IgD-negative memory B cell (primary cell): ENCODE results near the gene SLC22A12. TPM values are rescaled to one million over a fixed set of nuclear protein-coding genes. Genes with fewer than 3 reads are reported as not detected.

Experiments
- H3K27ac Mint-ChIP-seq, 3 donors: one replicate each; pipeline ENCODE4 v1.8.0; 2020 to 2022; ENCODE audit warnings: mild to moderate bottlenecking in 3 of 3, mixed read lengths in 3 of 3, moderate library complexity in 1 of 3
- H3K27me3 Mint-ChIP-seq: one replicate; pipeline ENCODE4 v1.8.0; 2021; ENCODE audit warnings: mixed read lengths
- H3K36me3 Mint-ChIP-seq: one replicate; pipeline ENCODE4 v1.8.0; 2020; ENCODE audit warnings: mild to moderate bottlenecking, mixed read lengths
- H3K4me1 Mint-ChIP-seq, 3 donors: one replicate each; pipeline ENCODE4 v1.8.0; 2020 to 2022; ENCODE audit warnings: mixed read lengths in 3 of 3, mild to moderate bottlenecking in 1 of 3
- H3K4me3 Mint-ChIP-seq, 4 donors: one replicate each; pipeline ENCODE4 v1.8.0; 2020 to 2022; ENCODE audit warnings: mild to moderate bottlenecking in 4 of 4, mixed read lengths in 4 of 4, moderate library complexity in 3 of 4
- H3K9me3 Mint-ChIP-seq, 3 donors: one replicate each; pipeline ENCODE4 v1.8.0; 2020 to 2021; ENCODE audit warnings: mixed read lengths in 3 of 3, mild to moderate bottlenecking in 1 of 3
- polyA plus RNA-seq: library from polyadenylated mRNA; unstranded; fragments of 300-500 nt; fragmentation: Illumina TruSeq; gene quantifications from one replicate; pipeline ENCODE4 v1.2.3, GENCODE V29; 2021

Gene SLC22A12
- polyA plus RNA-seq = not detected

DNA sequence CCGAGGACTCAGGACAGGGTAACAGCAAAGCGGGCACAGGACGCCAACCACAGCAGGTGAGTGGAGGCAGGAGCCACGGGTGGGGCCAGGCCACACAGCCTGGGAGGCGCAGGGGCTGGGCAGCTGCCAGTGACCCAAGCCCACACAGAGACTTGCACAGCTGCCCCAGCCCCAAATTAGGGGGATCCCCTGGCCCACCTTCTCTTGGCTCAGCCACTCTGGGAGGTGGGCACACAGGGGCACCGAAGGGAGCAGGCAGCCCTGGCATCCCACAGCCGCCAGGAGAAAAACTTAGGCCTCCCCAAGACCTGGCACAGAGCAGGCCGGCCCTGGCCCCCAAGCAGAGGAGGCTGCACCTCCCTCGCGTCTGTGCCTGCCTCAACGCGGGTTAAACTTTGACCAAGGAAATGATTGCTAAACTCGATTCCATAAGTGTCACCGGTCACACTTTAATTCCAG, at the start of gene SLC22A12:
Gene SLC22A12 (plus strand): TSS at position 458 of the 459 bp plus-strand sequence. CDS start 337 bp downstream, outside the sequence.
- H3K4me1 Mint-ChIP-seq = peaks cover 0 to 2% (median 0%) of the 10 kb centered on the region in 3 donors
- peaks cover 21% of the 10 kb centered on the region for H3K27me3 Mint-ChIP-seq
- H3K4me3 Mint-ChIP-seq = no peak within 1 kb of the TSS
- no peaks in the 10 kb centered on the region for H3K36me3 Mint-ChIP-seq
- no peak within 1 kb of the TSS for H3K27ac Mint-ChIP-seq
- H3K9me3 Mint-ChIP-seq = peaks cover 13 to 16% (median 15%) of the 10 kb centered on the region in 3 donors

DNA sequence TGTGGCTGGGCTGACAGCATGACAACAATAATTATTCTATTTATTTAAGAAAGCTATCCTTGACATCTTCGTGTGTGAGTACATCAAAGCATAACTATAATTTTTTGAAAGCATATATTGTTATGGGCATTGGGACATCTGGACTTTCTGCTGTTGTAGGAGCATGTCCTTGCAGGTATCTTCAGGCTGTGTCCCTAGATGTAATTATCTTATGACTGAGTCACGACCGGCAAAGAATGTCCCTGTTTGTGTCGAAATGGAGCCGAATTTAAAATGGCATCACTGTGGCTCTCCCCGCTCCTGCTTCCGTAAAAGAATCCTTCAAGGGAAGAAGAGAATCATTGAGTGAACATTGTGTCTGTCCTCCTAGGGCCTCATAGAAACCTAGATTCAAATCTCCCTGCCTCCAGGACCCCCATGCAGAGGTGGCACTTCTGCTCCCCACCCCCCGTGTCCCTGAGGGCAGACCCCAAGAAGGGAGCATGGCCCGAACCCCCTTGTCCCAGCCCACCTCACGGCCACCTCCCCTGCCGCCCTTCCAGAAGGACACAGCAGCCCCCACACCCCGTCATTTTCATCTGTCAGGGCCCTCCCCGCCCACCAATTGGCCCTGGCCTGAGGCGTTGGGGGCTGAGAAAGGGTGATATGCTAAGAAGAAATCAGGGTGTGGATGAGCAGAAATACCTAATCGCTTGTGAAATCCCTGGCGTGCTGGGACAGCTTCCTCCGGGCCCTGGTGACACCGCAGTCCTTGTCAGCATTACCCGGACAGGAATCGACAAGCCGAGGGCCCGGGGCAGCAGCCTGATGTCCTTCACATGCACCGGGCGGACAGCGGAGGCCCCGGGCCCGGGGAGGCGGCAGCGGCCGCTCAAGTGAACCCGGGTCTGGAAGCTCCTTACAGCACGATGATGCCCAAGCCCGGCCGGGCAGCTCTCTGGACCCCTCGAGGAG, 48.6 kb upstream of the SLC22A12 start:
- H3K27me3 Mint-ChIP-seq = peaks cover 40% of the 10 kb centered on the region
- H3K9me3 Mint-ChIP-seq = peaks cover 0 to 2% (median 0%) of the 10 kb centered on the region in 3 donors
- no peaks in the 10 kb centered on the region for H3K36me3 Mint-ChIP-seq
- no peak overlapping the region for H3K27ac Mint-ChIP-seq
- H3K4me1 Mint-ChIP-seq = peaks cover 0 to 2% (median 1%) of the 10 kb centered on the region in 3 donors
- no peak overlapping the region for H3K4me3 Mint-ChIP-seq

DNA sequence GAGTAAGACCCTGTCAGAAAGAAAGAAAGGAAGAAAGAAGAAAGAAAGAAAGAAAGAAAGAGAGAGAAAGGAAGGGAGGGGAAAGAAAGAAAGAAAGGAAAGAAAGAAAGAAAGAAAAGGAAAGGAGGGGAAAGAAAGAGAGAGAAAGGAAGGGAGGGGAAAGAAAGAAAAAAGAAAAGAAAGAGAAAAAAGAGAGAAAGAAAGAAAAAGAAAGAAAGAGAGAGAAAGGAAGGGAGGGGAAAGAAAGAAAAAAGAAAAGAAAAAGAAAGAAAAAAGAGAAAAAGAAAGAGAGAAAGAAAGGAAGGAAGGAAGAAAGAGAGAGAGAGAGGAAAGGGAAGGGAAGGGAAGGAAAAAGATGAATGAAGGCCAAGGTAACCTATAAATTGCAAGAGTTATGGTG, 47.2 kb upstream of the SLC22A12 start:
- H3K27me3 Mint-ChIP-seq = peaks cover 29% of the 10 kb centered on the region

DNA sequence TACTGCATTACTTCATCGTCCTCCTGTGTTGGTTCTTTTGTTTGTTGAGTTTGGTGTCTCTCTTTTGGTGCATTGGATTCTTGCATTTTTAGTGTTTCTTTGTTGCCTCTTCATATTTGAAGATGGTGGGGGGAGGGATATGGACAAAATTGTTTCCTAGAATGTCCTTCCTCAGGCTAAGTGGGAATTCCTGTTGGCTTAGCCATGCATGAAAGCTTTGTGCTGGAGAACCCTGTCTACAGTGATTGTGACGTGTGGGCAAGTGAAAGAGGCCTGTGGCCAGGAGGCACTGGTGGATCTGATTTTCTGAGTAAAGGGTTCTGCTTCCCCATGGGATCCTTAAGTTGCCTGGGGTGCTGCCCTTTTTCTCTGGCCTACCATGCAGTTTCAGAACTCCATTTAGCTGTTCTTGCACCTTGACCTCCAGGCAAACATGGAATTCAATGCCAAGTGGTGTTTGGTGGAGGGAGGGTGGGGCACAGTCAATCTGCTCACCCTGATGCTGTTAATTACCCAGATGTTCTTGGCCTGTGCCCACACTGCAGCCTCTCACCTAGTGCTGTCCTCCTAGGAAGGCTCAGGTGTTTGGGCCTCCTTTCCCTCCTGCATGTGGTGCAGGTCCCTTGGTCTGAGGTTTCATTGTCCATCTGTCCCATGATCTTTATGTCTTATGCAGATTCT, 46.3 kb upstream of the SLC22A12 start:
- peaks cover 21% of the 10 kb centered on the region for H3K27me3 Mint-ChIP-seq
- no peak overlapping the region for H3K27ac Mint-ChIP-seq
- H3K36me3 Mint-ChIP-seq = no peaks in the 10 kb centered on the region
- H3K4me1 Mint-ChIP-seq = peaks cover 0 to 2% (median 0%) of the 10 kb centered on the region in 3 donors
- no peak overlapping the region for H3K4me3 Mint-ChIP-seq
- peaks cover 0 to 4% (median 0%) of the 10 kb centered on the region in 3 donors for H3K9me3 Mint-ChIP-seq

More for the DNA sequence above, 47.2 kb upstream of the SLC22A12 start:
- Mint-ChIP-seq H3K27ac (no peak overlapping the region), H3K4me1 (peaks cover 0 to 2% (median 0%) of the 10 kb centered on the region in 3 donors), H3K9me3 (peaks cover 0 to 4% (median 0%) of the 10 kb centered on the region in 3 donors), H3K36me3 (no peaks in the 10 kb centered on the region), H3K4me3 (no peak overlapping the region)

DNA sequence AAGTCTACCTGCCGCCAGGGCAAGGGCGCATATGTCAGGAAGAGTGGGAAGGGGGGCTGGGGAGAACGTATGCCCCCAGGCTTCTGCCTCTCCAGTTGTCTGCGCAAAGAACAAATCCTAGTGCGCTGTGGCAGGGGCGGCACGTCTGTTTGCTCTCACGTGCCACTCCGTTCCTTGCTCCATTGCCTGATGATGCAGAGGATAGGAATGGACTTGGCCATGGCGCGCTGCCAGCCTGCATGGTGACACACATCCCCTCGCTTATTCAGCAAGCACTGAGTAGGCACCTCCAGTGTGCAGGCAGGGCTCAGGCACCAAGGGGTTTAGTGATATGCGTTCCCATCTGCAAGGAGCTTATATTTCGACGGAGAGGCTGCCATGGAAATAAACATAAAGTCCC, 45.4 kb upstream of the SLC22A12 start:
- Mint-ChIP-seq H3K27me3 (peaks cover 12% of the 10 kb centered on the region), H3K27ac (no peak overlapping the region), H3K9me3 (peaks cover 0 to 4% (median 0%) of the 10 kb centered on the region in 3 donors), H3K36me3 (no peaks in the 10 kb centered on the region), H3K4me1 (no peaks in the 10 kb centered on the region), H3K4me3 (no peak overlapping the region)

DNA sequence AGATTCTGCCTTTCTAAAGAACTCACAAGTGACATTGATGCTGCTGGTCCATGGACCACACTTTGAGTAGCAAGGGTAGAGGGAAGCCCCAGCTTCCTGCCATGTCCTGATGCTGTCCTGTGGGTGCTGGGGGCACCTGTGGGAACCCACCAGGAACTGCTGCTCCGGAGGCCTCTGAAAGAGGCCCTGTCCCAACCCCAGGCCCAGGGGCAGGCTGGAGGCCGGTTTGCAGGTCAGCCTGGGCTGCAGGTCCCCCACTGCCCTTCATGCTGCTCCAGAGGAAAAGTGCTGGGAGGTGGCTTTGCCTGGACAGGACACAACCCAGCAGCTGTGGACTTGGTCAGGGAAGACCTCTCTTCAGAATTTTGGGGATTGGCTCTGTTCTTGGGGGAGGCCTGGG, 44.8 kb upstream of the SLC22A12 start:
- Mint-ChIP-seq H3K4me1 (no peaks in the 10 kb centered on the region), H3K9me3 (peaks cover 0 to 4% (median 0%) of the 10 kb centered on the region in 3 donors), H3K27ac (no peak overlapping the region), H3K36me3 (no peaks in the 10 kb centered on the region), H3K27me3 (peaks cover 10% of the 10 kb centered on the region), H3K4me3 (no peak overlapping the region)

DNA sequence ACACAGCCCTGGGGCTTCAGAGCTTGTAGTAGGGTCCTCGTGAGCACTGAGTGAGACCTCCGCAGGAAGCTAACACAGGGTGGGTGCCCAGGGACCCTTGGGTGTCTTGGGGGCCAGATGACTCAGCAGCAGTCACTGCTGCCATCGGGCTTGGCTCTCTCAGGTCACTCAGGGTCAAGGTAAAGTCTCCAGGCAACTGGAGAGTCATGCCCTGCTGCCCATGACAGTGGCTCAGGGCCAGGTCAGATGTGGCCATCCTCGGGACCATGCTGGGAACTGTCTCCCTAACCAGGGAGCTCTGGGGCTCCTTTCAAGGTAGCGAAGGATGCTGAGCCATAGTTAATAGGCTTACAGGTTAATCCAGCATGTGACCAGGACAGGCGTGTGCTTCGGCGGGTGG, 44.4 kb upstream of the SLC22A12 start:
- Mint-ChIP-seq H3K27ac (no peak overlapping the region), H3K36me3 (no peaks in the 10 kb centered on the region), H3K4me1 (peaks cover 0 to 1% (median 0%) of the 10 kb centered on the region in 3 donors), H3K27me3 (peaks cover 8% of the 10 kb centered on the region), H3K4me3 (no peak overlapping the region), H3K9me3 (peaks cover 0 to 4% (median 0%) of the 10 kb centered on the region in 3 donors)

DNA sequence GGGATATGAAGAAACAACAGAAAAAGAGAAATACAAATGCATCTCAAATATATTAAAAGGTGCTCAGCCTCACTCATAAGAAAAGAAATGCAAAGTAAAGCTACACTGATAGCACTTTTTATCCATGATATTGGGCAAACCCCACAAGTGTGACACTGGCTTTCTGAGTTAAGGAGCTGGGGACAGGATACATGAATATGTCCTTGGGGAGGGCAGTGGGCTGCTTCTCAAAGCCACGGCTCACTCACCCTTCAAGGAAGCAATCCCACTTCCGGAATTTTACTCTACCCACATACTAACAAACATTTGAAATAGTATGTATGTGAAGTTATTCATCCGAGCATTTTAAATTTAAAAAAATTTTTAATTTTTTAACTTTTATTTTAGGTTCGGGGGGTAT, 41.1 kb upstream of the SLC22A12 start:
- H3K4me1 Mint-ChIP-seq = peaks cover 0 to 3% (median 0%) of the 10 kb centered on the region in 3 donors
- H3K4me3 Mint-ChIP-seq = no peak overlapping the region
- no peak overlapping the region for H3K27ac Mint-ChIP-seq
- no peaks in the 10 kb centered on the region for H3K36me3 Mint-ChIP-seq
- peaks cover 0 to 3% (median 0%) of the 10 kb centered on the region in 3 donors for H3K9me3 Mint-ChIP-seq
- H3K27me3 Mint-ChIP-seq = peaks cover 8% of the 10 kb centered on the region

DNA sequence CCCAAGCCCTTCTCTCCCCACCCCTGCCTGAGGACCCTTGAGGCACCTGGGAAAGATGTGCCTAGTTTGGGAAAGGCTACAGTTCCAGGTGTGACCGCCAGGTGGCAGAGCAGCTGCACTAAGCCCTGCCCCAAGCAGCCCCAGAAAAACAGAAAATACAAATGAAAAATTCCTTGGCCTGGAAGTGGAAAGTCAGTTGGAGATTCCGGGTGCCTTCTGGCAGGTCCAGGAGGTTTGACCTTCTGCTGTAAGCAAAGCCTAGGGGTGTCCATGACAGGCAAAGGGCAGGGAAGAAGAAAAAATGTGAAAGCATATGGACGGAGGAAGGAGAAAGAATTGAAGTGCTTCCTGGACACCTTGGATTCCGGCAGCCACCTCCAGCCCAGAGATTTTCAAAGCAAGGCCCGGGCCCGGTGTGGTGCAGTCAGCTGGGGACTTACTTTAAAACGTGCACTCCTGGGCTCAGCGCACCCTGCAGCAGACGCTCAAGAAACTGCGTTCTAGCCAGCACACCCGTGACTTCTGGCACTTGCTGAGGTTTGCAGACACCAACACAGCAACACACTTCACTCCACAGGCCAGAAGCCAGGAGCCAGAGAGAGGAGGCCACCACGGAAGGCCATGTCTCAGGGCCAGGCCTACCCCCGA, 37.3 kb upstream of the SLC22A12 start:
- Mint-ChIP-seq H3K36me3 (peaks cover 2% of the 10 kb centered on the region), H3K4me1 (peaks cover 0 to 8% (median 0%) of the 10 kb centered on the region in 3 donors), H3K27ac (peak overlapping the region in 1 of 3 donors; percentile 87), H3K9me3 (no peaks in the 10 kb centered on the region), H3K4me3 (no peak overlapping the region), H3K27me3 (peaks cover 7% of the 10 kb centered on the region)

DNA sequence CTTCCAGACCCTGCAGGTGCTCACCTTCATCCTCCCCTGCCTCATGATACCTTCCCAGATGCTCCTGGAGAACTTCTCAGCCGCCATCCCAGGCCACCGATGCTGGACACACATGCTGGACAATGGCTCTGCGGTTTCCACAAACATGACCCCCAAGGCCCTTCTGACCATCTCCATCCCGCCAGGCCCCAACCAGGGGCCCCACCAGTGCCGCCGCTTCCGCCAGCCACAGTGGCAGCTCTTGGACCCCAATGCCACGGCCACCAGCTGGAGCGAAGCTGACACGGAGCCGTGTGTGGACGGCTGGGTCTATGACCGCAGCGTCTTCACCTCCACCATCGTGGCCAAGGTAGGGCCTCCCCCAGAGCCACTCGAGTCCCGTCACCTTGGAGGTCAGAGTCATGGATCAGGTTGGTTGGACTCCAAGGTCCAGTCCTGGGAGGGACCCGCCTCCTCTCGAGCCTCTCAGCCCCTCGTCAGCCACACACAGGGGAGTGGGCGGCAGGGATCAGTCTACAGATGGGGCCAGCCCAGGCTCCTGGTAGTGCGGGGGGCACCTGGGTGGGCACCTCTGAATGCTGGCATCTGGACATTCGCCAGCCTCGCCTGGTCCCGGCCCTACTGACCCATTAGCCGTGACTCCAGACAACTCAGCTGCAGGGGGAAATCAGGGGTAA, 34.8 kb upstream of the SLC22A12 start:
- Mint-ChIP-seq H3K4me3 (no peak overlapping the region), H3K27me3 (peaks cover 13% of the 10 kb centered on the region), H3K9me3 (no peaks in the 10 kb centered on the region), H3K27ac (no peak overlapping the region), H3K36me3 (peaks cover 2% of the 10 kb centered on the region), H3K4me1 (peaks cover 0 to 8% (median 0%) of the 10 kb centered on the region in 3 donors)

DNA sequence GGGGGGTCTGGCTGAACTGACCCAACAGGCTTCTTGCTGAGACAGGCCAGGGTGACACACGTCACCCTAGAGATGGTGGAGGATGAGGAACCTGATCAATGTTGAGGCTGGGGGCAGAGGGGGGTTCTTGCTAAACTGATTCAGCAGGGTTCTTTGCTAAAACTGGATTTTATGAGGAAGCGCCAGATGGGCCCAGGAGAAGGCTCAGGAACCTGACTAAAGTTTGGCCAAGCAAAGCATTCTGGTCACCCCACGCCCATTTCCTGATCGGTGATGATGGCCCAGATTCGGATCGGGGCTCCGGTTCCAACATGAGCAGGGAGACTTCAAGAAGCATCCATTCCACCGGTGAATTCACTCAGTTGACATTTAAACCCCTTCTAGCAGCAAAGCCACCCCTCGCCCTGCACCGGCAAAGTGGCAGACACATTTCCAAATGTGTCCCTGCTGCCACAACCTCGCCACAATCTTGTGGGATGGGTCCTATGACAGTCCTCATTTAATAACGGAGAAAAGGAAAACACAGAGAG, 34.2 kb upstream of the SLC22A12 start:
- H3K4me1 Mint-ChIP-seq = peaks cover 0 to 7% (median 0%) of the 10 kb centered on the region in 3 donors
- peaks cover 2% of the 10 kb centered on the region for H3K36me3 Mint-ChIP-seq
- no peaks in the 10 kb centered on the region for H3K9me3 Mint-ChIP-seq
- peak overlapping the region in 1 of 4 donors; percentile 17 for H3K4me3 Mint-ChIP-seq
- peaks cover 13% of the 10 kb centered on the region for H3K27me3 Mint-ChIP-seq
- no peak overlapping the region for H3K27ac Mint-ChIP-seq

DNA sequence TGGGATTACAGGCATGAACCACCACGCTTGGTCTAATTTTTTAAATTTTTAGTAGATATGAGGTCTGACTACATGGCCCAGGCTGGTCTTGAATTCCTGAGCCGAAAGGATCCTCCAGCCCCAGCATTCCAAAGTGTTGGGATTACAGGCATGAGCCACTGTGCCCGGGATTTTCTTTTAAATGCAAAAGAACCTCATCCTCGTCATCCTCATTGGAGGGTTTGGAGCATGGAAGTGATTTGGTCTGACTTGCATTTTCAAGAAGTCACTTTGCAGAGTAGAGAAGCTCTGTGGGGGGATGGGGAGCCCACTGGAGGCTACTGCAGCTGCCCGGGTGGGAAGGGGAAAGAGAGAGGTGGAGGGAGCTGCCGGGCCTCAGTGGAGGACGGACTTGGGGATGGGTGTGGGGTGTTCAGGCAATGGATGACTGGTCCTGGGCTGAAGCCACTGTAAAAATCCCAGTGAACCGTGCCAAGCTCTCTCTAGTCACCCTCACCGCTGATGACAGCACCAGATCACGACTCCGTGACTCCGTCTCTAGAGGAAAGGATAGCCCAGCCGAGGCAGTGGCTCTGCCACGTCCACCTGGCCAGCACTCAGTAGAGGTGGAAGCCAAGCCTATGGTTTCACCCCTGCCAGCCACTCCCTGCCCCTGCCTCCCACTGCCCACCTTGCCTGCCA, 32.8 kb upstream of the SLC22A12 start:
- Mint-ChIP-seq H3K27ac (no peak overlapping the region), H3K27me3 (peaks cover 13% of the 10 kb centered on the region), H3K4me3 (no peak overlapping the region), H3K36me3 (peaks cover 2% of the 10 kb centered on the region), H3K9me3 (no peaks in the 10 kb centered on the region), H3K4me1 (peaks cover 0 to 7% (median 0%) of the 10 kb centered on the region in 3 donors)

DNA sequence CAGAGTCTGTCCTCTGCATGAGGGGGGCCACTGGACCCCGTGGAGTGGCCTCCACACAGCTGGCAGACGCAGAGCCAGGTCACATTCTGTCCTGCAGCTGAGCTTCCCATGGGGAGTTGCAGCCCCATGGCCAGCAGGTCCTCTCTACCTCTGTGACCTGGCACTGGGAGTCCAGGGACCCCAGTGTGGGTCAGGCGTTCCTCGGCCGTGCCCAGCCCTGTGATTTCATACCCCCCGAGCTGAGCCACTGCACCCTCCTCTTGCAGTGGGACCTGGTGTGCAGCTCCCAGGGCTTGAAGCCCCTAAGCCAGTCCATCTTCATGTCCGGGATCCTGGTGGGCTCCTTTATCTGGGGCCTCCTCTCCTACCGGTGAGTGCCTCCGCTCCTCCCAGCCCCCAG, 32.2 kb upstream of the SLC22A12 start:
- H3K27me3 Mint-ChIP-seq = peaks cover 13% of the 10 kb centered on the region
- H3K4me3 Mint-ChIP-seq = no peak overlapping the region
- no peak overlapping the region for H3K27ac Mint-ChIP-seq

More for the DNA sequence above, 32.2 kb upstream of the SLC22A12 start:
- peaks cover 0 to 5% (median 0%) of the 10 kb centered on the region in 3 donors for H3K4me1 Mint-ChIP-seq
- H3K9me3 Mint-ChIP-seq = no peaks in the 10 kb centered on the region
- peaks cover 2% of the 10 kb centered on the region for H3K36me3 Mint-ChIP-seq
